T-helper 1 cell treated with Interleukin-12 subunit alpha and Interleukin-12 subunit beta and Interleukin-4 antibody, amounts not matched to agents 30 ng/mL and 1 ng/mL, for 36 hours (primary cell): ENCODE data around the gene RBSN. TPM values are rescaled to one million over a fixed set of nuclear protein-coding genes. Genes with fewer than 3 reads are reported as not detected.

Experiments
- intact Hi-C: fragments of 100-400 bp; cut with micrococcal nuclease; formaldehyde crosslinking; loops from one replicate; pipeline ENCODE4 v1.15.1; 2024
- total RNA-seq: library from RNA; stranded (reverse); gene quantifications from 2 replicates; pipeline ENCODE4 v1.2.3, GENCODE V29; 2022

RBSN gene
- total RNA-seq, 1 donor from 2014 or later: 18.1 TPM

- intact Hi-C loops: no loop called here
These were observed 75.2 kb downstream of the RBSN start for GRCh38 chr3:15023719-15024118.

GRCh38 chr3:15023249-15023648 lies 75.7 kb downstream of the RBSN start:
- intact Hi-C loops: no loop called here

Other genes starting within 250 kb of the RBSN start
- gene NR2C2, start 151.6 kb downstream of the RBSN start, total RNA-seq: 61.5 and 62.1 TPM in 2 replicates
- 50.5 and 54.5 TPM in 2 replicates for gene MRPS25, start 33.8 kb downstream of the RBSN start, total RNA-seq
- gene CAPN7, start 107.1 kb upstream of the RBSN start, total RNA-seq: 31.7 and 32.9 TPM in 2 replicates
- 103 and 104 TPM in 2 replicates for gene SH3BP5, start 233.4 kb upstream of the RBSN start, total RNA-seq